Calu3 (cell line): ENCODE measurements around the gene FRMD4B. TPM values are rescaled to one million over a fixed set of nuclear protein-coding genes. Genes with fewer than 3 reads are reported as not detected.
A peak's percentile ranks its signal among the peaks of the same experiment; 100 is the strongest.

Experiments used
- BruUV-seq: library from RNA; stranded (reverse); fragments of 400-500 nt; replicated peaks from 2 replicates; lab custom pipeline; 2021; lab: Mats Ljungman, UMichigan
- CTCF ChIA-PET: fragments of 300-600 bp; sonication (Branson Sonifier 250); formaldehyde crosslinking; loops from one replicate; lab custom pipeline; 2022; ENCODE audit warnings: antibody characterized with exemption; lab: Charles Lee
- DNase-seq: peaks from one replicate; pipeline ENCODE4 v3.0.0; 2022
- H3K27ac Mint-ChIP-seq: one replicate; pipeline ENCODE4 v1.8.0; 2022; ENCODE audit warnings: mixed read lengths; ENCODE audit not compliant: unreplicated experiment
- H3K27me3 Mint-ChIP-seq: one replicate; pipeline ENCODE4 v1.8.0; 2022; ENCODE audit warnings: mixed read lengths; ENCODE audit not compliant: unreplicated experiment
- H3K36me3 Mint-ChIP-seq: one replicate; pipeline ENCODE4 v1.8.0; 2022; ENCODE audit warnings: mild to moderate bottlenecking, moderate library complexity, mixed read lengths; ENCODE audit not compliant: insufficient read depth, unreplicated experiment
- H3K4me1 Mint-ChIP-seq: one replicate; pipeline ENCODE4 v1.8.0; 2022; ENCODE audit warnings: mild to moderate bottlenecking, low read depth, mixed read lengths; ENCODE audit not compliant: unreplicated experiment
- H3K4me3 Mint-ChIP-seq: one replicate; pipeline ENCODE4 v1.8.0; 2022; ENCODE audit warnings: mild to moderate bottlenecking, low read depth, moderate library complexity, mixed read lengths; ENCODE audit not compliant: unreplicated experiment
- H3K9me3 Mint-ChIP-seq: one replicate; pipeline ENCODE4 v1.8.0; 2022; ENCODE audit warnings: low read depth, mixed read lengths; ENCODE audit not compliant: unreplicated experiment
- intact Hi-C: fragments of 100-400 bp; cut with micrococcal nuclease; formaldehyde crosslinking; loops from one replicate; pipeline ENCODE4 v1.10.0; 2022; ENCODE audit not compliant: unreplicated experiment
- total RNA-seq: library from RNA; stranded (reverse); gene quantifications from 2 replicates; pipeline ENCODE4 v1.2.3, GENCODE V29; 2022
- TF ChIP-seq, protein P1 (sequence below): fragments of 200-600 bp; IDR thresholded peaks from one replicate; pipeline ENCODE4 v1.8.0; 2022; ENCODE audit warnings: antibody characterized with exemption; ENCODE audit not compliant: unreplicated experiment

FRMD4B gene
- total RNA-seq, 1 experiment from 2014 or later, result 16.7 TPM

DNA sequence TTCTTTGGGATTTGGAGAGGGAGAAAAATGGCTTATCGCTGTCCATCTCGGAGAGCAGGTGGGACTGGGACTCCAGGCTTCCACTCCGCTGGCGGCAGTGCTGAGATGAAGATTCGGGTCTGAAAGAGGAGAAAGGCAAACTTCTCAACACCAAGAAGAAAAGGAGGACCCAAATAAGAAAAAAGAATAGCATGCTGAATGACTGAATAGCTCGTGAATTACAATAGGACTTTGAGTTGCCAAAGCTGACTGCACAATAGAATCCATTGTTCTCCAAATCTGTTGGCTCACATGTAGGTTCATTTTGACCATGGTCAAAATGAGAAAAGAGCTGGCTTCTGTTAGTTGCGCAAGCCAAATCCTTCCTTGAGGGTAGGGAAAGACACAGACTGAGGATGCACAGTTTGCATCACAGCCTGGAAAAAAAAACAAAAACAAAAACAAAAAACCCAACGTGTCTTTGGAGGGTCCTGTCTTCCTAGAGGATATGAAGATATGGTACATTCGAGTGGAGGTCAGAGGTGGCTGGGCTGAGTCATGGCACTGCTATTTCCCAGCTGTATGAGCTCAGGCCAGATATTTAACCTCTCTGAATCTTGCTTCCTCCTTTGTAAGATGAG, 204.2 kb downstream of the FRMD4B start:
- intact Hi-C loops, result loop anchor here (5.0 kb wide), 1 partner anchor 46 kb away; no protein-coding TSS in a partner anchor
- Mint-ChIP-seq H3K4me1 (peaks cover 48% of the 10 kb centered on the region), H3K4me3 (peak overlapping the region; percentile 48), H3K9me3 (no peaks in the 10 kb centered on the region), H3K36me3 (peaks cover 50% of the 10 kb centered on the region), H3K27me3 (no peaks in the 10 kb centered on the region), H3K27ac (peak overlapping the region; percentile 97)
- TF ChIP-seq, protein P1, sequence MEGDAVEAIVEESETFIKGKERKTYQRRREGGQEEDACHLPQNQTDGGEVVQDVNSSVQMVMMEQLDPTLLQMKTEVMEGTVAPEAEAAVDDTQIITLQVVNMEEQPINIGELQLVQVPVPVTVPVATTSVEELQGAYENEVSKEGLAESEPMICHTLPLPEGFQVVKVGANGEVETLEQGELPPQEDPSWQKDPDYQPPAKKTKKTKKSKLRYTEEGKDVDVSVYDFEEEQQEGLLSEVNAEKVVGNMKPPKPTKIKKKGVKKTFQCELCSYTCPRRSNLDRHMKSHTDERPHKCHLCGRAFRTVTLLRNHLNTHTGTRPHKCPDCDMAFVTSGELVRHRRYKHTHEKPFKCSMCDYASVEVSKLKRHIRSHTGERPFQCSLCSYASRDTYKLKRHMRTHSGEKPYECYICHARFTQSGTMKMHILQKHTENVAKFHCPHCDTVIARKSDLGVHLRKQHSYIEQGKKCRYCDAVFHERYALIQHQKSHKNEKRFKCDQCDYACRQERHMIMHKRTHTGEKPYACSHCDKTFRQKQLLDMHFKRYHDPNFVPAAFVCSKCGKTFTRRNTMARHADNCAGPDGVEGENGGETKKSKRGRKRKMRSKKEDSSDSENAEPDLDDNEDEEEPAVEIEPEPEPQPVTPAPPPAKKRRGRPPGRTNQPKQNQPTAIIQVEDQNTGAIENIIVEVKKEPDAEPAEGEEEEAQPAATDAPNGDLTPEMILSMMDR, result no peak
- peak; percentile 64 for DNase-seq
- no TSS peak for BruUV-seq
- CTCF ChIA-PET, result interaction anchor here (1.1 to 1.5 kb wide), 4 partner anchors 17 to 55 kb away, joined by 4 to 9 read pairs (median 5); no protein-coding TSS in a partner anchor

DNA sequence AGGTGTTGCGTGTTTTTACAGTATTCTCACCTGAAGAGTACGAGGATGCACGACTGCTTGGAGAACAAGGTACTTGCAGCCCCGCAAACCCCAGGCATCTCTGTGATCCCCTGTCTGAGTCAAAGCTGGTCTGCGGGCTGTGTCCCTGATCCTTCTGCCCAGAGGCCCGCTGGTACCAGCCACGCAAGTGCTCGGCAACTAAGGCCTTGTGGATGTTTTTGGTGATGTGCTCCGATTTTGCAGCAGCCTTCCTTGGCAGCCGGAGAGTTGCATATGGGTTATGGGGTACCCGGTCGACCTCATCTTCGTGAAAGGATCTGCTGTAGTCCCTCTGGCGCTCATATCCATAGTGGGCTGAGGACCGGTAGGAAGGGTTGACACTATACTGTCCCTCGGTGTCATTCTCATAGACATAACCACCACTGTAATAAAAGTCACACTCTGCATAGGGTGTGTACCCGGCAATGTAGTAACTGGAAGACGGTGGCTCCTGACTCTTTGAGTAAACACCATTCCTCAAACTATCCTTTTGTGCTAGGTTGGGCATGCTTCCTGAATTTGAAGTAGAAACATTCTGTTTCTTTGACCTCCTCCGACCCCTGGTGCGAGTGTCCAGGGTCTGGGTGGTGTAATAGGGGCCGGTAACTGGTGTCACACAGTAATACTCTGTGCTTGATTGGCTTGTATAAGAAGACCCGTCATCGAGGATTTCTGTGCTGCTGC, 204.9 kb downstream of the FRMD4B start:
- Mint-ChIP-seq H3K9me3 (no peaks in the 10 kb centered on the region), H3K27ac (peak overlapping the region; percentile 97), H3K27me3 (no peaks in the 10 kb centered on the region), H3K4me3 (peak overlapping the region; percentile 48), H3K4me1 (peaks cover 48% of the 10 kb centered on the region), H3K36me3 (peaks cover 51% of the 10 kb centered on the region)
- intact Hi-C loops, result loop anchor here (5.0 kb wide), 1 partner anchor 46 kb away; no protein-coding TSS in a partner anchor
- DNase-seq, result no peak
- CTCF ChIA-PET, result interaction anchor here (1.2 to 1.5 kb wide), 2 partner anchors 19 to 56 kb away, joined by 5 read pairs; no protein-coding TSS in a partner anchor
- TF ChIP-seq, protein P1, result no peak
- no TSS peak for BruUV-seq

DNA sequence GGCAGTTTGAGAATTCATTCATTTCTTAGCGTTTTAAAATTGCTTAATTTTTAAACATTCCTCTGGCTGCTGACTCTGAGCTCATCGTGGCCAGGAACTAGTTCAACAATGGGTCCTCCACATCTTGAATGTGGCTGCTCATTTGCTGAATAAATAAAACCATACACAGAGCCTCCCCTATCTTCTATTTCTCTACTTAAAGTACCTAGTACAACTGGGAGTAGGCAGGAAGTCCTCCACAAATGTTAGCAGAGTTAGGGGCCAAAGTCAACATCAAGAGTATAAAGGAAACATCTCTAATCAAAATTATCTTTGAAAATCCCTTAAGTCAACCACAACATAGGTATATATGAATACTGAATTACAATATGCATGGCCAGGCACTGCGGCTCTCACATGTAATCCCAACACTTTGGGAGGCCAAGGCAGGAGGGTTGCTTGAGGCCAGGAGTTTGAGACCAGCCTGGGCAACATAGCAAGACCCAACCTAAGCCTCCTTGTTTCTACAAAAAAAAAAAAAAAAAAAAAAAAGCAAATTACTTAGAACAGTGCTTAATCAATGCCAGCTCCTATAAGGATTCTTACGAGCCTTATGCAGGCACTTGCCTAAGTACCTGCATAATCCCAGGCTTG, 206.0 kb downstream of the FRMD4B start:
- intact Hi-C loops, result loop anchor here (1.0 to 5.0 kb wide), 4 partner anchors 20 to 69 kb away; no protein-coding TSS in a partner anchor
- Mint-ChIP-seq H3K36me3 (peaks cover 57% of the 10 kb centered on the region), H3K27ac (peak overlapping the region; percentile 97), H3K27me3 (no peaks in the 10 kb centered on the region), H3K4me1 (peaks cover 48% of the 10 kb centered on the region), H3K4me3 (peak overlapping the region; percentile 56), H3K9me3 (no peaks in the 10 kb centered on the region)
- BruUV-seq, result no TSS peak
- DNase-seq, result peak; percentile 21
- TF ChIP-seq, protein P1, result no peak
- CTCF ChIA-PET, result interaction anchor here (0.5 to 1.9 kb wide), 11 partner anchors 20 to 127 kb away, joined by 3 to 12 read pairs (median 4); no protein-coding TSS in a partner anchor
